HEK293 (cell line): ENCODE measurements around the gene CDCA8.

Experiments
- CTCF ChIA-PET: fragments of 350-600 bp; formaldehyde crosslinking; extraction: SDS; loops from one replicate; lab custom pipeline; 2021; ENCODE audit warnings: antibody characterized with exemption; lab: Yijun Ruan, JAX
- POLR2A ChIA-PET: fragments of 300-600 bp; formaldehyde crosslinking; extraction: SDS; loops from one replicate; lab custom pipeline; 2020; ENCODE audit warnings: antibody characterized with exemption, inconsistent platforms; lab: Yijun Ruan, JAX
- H3K27ac ChIP-seq: fragments of 200-500 bp; sonication (Bioruptor generic); 2 replicates; pipeline ENCODE4 v1.5.1; 2014; ENCODE audit warnings: low read depth, low read length, control low read depth, inconsistent platforms; ENCODE audit errors: extremely low read depth
- H3K36me3 ChIP-seq, 2 experiments: fragments of 200-500 bp in 1 of 2; sonication (Bioruptor generic) in 1 of 2; 1 replicate in 1 of 2; 2 replicates in 1 of 2; pipeline ENCODE4 v1.5.1; 2014 to 2017; ENCODE audit warnings: inconsistent platforms in 2 of 2, low read length in 2 of 2; ENCODE audit not compliant: control insufficient read depth in 2 of 2, insufficient read depth in 1 of 2
- H3K4me1 ChIP-seq: fragments of 200-500 bp; sonication (Bioruptor generic); 2 replicates; pipeline ENCODE4 v1.5.1; 2014; ENCODE audit warnings: mild to moderate bottlenecking, low read length, inconsistent platforms; ENCODE audit not compliant: control insufficient read depth, insufficient read depth
- H3K4me3 ChIP-seq: 2 replicates; pipeline ENCODE4 v1.5.1; 2011; ENCODE audit warnings: low read depth, mild to moderate bottlenecking, control low read depth, low read length, moderate library complexity
- H3K9me3 ChIP-seq: fragments of 200-500 bp; sonication (Bioruptor generic); 2 replicates; pipeline ENCODE4 v1.5.1; 2014; ENCODE audit warnings: low read depth, low read length, inconsistent platforms; ENCODE audit not compliant: control insufficient read depth, insufficient read depth
- GLIS1 ChIP-seq: fragments of 450-650 bp; formaldehyde crosslinking; IDR thresholded peaks from 2 replicates; pipeline ENCODE4 v1.5.1; 2016; ENCODE audit warnings: missing biosample characterization, missing genetic modification characterization
- KLF7 ChIP-seq: fragments of 450-650 bp; formaldehyde crosslinking; IDR thresholded peaks from 2 replicates; pipeline ENCODE4 v1.5.1; 2016; ENCODE audit warnings: missing biosample characterization, missing genetic modification characterization, borderline replicate concordance
- MEIS1 ChIP-seq: sonication (generic); formaldehyde crosslinking; IDR thresholded peaks from 2 replicates; pipeline ENCODE4 v1.8.1; 2022; ENCODE audit warnings: missing genetic modification reagents, mild to moderate bottlenecking, borderline replicate concordance
- OVOL3 ChIP-seq: fragments of 450-650 bp; formaldehyde crosslinking; IDR thresholded peaks from 2 replicates; pipeline ENCODE4 v1.5.1; 2016; ENCODE audit warnings: missing biosample characterization, missing genetic modification characterization
- RBAK ChIP-seq: fragments of 450-650 bp; formaldehyde crosslinking; IDR thresholded peaks from 2 replicates; pipeline ENCODE4 v1.5.1; 2016; ENCODE audit warnings: missing biosample characterization, missing genetic modification characterization
- WT1 ChIP-seq: fragments of 450-650 bp; formaldehyde crosslinking; IDR thresholded peaks from 2 replicates; pipeline ENCODE4 v1.5.1; 2016; ENCODE audit warnings: missing biosample characterization, missing genetic modification characterization
- ZBTB17 ChIP-seq: fragments of 450-650 bp; formaldehyde crosslinking; IDR thresholded peaks from 2 replicates; pipeline ENCODE4 v1.5.1; 2016; ENCODE audit warnings: missing biosample characterization, missing genetic modification characterization
- ZNF132 ChIP-seq: fragments of 450-650 bp; formaldehyde crosslinking; IDR thresholded peaks from 2 replicates; pipeline ENCODE4 v1.5.1; 2017; ENCODE audit warnings: missing biosample characterization, missing genetic modification characterization, borderline replicate concordance
- ZNF184 ChIP-seq: fragments of 450-650 bp; IDR thresholded peaks from 2 replicates; pipeline ENCODE4 v1.5.1; 2018; ENCODE audit warnings: missing biosample characterization, mild to moderate bottlenecking, missing genetic modification characterization
- ZNF19 ChIP-seq: fragments of 450-650 bp; formaldehyde crosslinking; IDR thresholded peaks from 2 replicates; pipeline ENCODE4; 2016; ENCODE audit warnings: missing biosample characterization, missing genetic modification characterization, low read depth
- ZNF211 ChIP-seq: fragments of 450-650 bp; formaldehyde crosslinking; IDR thresholded peaks from 2 replicates; pipeline ENCODE4 v1.5.1; 2016; ENCODE audit warnings: low read depth, missing biosample characterization, missing genetic modification characterization
- ZNF302 ChIP-seq: fragments of 450-650 bp; formaldehyde crosslinking; IDR thresholded peaks from 2 replicates; pipeline ENCODE4 v1.5.1; 2016; ENCODE audit warnings: missing biosample characterization, missing genetic modification characterization, low read depth
- ZNF311 ChIP-seq: fragments of 450-650 bp; formaldehyde crosslinking; IDR thresholded peaks from 2 replicates; pipeline ENCODE4 v1.5.1; 2017; ENCODE audit warnings: missing biosample characterization, missing genetic modification characterization, borderline replicate concordance
- ZNF394 ChIP-seq: fragments of 450-650 bp; formaldehyde crosslinking; IDR thresholded peaks from 2 replicates; pipeline ENCODE4 v1.5.1; 2016; ENCODE audit warnings: missing biosample characterization, missing genetic modification characterization, mild to moderate bottlenecking, moderate library complexity, borderline replicate concordance
- ZNF501 ChIP-seq: fragments of 450-650 bp; formaldehyde crosslinking; IDR thresholded peaks from 2 replicates; pipeline ENCODE4 v1.5.1; 2016; ENCODE audit warnings: missing biosample characterization, missing genetic modification characterization
- ZNF513 ChIP-seq: fragments of 450-650 bp; IDR thresholded peaks from 2 replicates; pipeline ENCODE4 v1.5.1; 2018; ENCODE audit warnings: missing biosample characterization, missing genetic modification characterization
- ZNF558 ChIP-seq: fragments of 450-650 bp; formaldehyde crosslinking; IDR thresholded peaks from 2 replicates; pipeline ENCODE4 v1.5.1; 2016; ENCODE audit warnings: missing biosample characterization, missing genetic modification characterization
- ZNF600 ChIP-seq: fragments of 450-650 bp; formaldehyde crosslinking; IDR thresholded peaks from 2 replicates; pipeline ENCODE4 v1.5.1; 2016; ENCODE audit warnings: missing biosample characterization, missing genetic modification characterization
- ZNF623 ChIP-seq: fragments of 450-650 bp; formaldehyde crosslinking; IDR thresholded peaks from 2 replicates; pipeline ENCODE4 v1.5.1; 2016; ENCODE audit warnings: missing biosample characterization, missing genetic modification characterization
- ZNF654 ChIP-seq: fragments of 450-650 bp; formaldehyde crosslinking; IDR thresholded peaks from 2 replicates; pipeline ENCODE4 v1.5.1; 2016; ENCODE audit warnings: low read depth, missing biosample characterization, missing genetic modification characterization
- ZNF660 ChIP-seq: fragments of 450-650 bp; IDR thresholded peaks from 2 replicates; pipeline ENCODE4 v1.5.1; 2018; ENCODE audit warnings: missing biosample characterization, mild to moderate bottlenecking, missing genetic modification characterization
- ZNF677 ChIP-seq: fragments of 450-650 bp; IDR thresholded peaks from 2 replicates; pipeline ENCODE4 v1.5.0; 2018; ENCODE audit warnings: missing biosample characterization, mild to moderate bottlenecking, missing genetic modification characterization, moderate library complexity
- ZNF785 ChIP-seq: fragments of 450-650 bp; formaldehyde crosslinking; IDR thresholded peaks from 2 replicates; pipeline ENCODE4 v1.5.1; 2016; ENCODE audit warnings: missing biosample characterization, missing genetic modification characterization
- ZNF830 ChIP-seq: fragments of 450-650 bp; IDR thresholded peaks from 2 replicates; pipeline ENCODE4 v1.5.0; 2018; ENCODE audit warnings: missing biosample characterization, missing genetic modification characterization, low read depth, mild to moderate bottlenecking, moderate library complexity
- ZNF837 ChIP-seq: fragments of 450-650 bp; formaldehyde crosslinking; IDR thresholded peaks from 2 replicates; pipeline ENCODE4 v1.5.1; 2016; ENCODE audit warnings: missing biosample characterization, missing genetic modification characterization
- ZNF843 ChIP-seq: fragments of 450-650 bp; formaldehyde crosslinking; IDR thresholded peaks from 2 replicates; pipeline ENCODE4 v1.5.1; 2016; ENCODE audit warnings: missing biosample characterization, missing genetic modification characterization
- TF ChIP-seq, protein P1 (sequence below): fragments of 450-650 bp; formaldehyde crosslinking; IDR thresholded peaks from 2 replicates; pipeline ENCODE4 v1.5.1; 2017; ENCODE audit warnings: missing biosample characterization, missing genetic modification characterization
- TF ChIP-seq, protein P2 (sequence below): fragments of 450-650 bp; formaldehyde crosslinking; IDR thresholded peaks from 2 replicates; pipeline ENCODE4 v1.5.1; 2016; ENCODE audit warnings: missing biosample characterization, missing genetic modification characterization

The CDCA8 gene

GRCh38 chr1:37653906-37654305, 38.4 kb upstream of the CDCA8 start:
- H3K36me3 ChIP-seq: no peaks in the 10 kb centered on the region
- ChIA-PET CTCF (interaction anchor here (0.6 to 1.7 kb wide), 2 partner anchors 8 to 51 kb away, joined by 3 to 5 read pairs; no protein-coding TSS in a partner anchor), POLR2A (no interaction called here)
- H3K4me1 ChIP-seq: no peaks in the 10 kb centered on the region
- no peak overlapping the region for H3K27ac ChIP-seq
- TF ChIP-seq OVOL3 (tag by site-specific recombination) (no peak), ZNF785 (tag by site-specific recombination) (no peak), ZNF132 (no peak), GLIS1 (tag by site-specific recombination) (no peak), ZBTB17 (tag by site-specific recombination) (no peak), ZNF837 (no peak), ZNF311 (tag by site-specific recombination) (no peak), ZNF513 (tag by site-specific recombination) (no peak), MEIS1 (CRISPR knock-in tag) (no peak), RBAK (tag by site-specific recombination) (no peak), KLF7 (tag by site-specific recombination) (no peak), ZNF184 (tag by site-specific recombination) (no peak)
- no peaks in the 10 kb centered on the region for H3K9me3 ChIP-seq
- no peak overlapping the region for H3K4me3 ChIP-seq

DNA sequence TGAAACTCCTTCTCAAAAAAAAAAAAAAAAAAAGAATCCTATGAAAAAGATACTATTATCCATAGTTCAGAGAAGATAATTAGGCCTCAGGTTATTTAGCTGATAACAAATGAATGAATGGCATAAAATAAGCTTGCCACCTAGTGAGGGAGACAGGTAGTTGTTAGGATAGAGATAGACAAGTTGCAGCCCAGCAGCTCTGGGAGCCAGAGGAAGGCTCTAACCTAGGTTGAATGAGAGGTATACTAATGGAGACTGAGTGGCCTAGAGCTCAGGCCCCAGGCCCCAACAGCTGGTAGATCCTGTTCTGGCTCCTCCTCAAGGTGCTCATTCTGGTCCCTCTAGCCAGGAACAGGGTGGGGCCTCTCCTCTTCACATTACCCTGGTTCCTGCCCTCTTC, 37.0 kb upstream of the CDCA8 start:
- H3K4me3 ChIP-seq: no peak overlapping the region
- ChIA-PET CTCF (interaction anchor here (0.6 to 1.7 kb wide), 2 partner anchors 52 to 56 kb away, joined by 3 to 5 read pairs; no protein-coding TSS in a partner anchor), POLR2A (interaction anchor here (0.7 kb wide), 1 partner anchor 78 kb away, joined by 3 read pairs; no protein-coding TSS in a partner anchor)
- H3K36me3 ChIP-seq: no peaks in the 10 kb centered on the region
- H3K27ac ChIP-seq: no peak overlapping the region
- TF ChIP-seq ZNF843 (tag by site-specific recombination) (no peak), ZNF302 (tag by site-specific recombination) (no peak), ZNF660 (tag by site-specific recombination) (no peak), ZNF600 (tag by site-specific recombination) (peak; percentile 28; the same call in 1 of the 2 replicates), ZNF623 (tag by site-specific recombination) (no peak), ZNF19 (no peak), ZNF830 (tag by site-specific recombination) (no peak)
- no peaks in the 10 kb centered on the region for H3K9me3 ChIP-seq
- H3K4me1 ChIP-seq: no peaks in the 10 kb centered on the region

- no peaks in the 10 kb centered on the region for H3K36me3 ChIP-seq
- no peak overlapping the region for H3K4me3 ChIP-seq
- CTCF ChIA-PET: interaction anchor here (0.6 kb wide), 1 partner anchor 57 kb away, joined by 3 read pairs; no protein-coding TSS in a partner anchor
- no peaks in the 10 kb centered on the region for H3K9me3 ChIP-seq
- no peak overlapping the region for H3K27ac ChIP-seq
- POLR2A ChIA-PET: no interaction called here
- no peaks in the 10 kb centered on the region for H3K4me1 ChIP-seq
- TF ChIP-seq ZNF501 (tag by site-specific recombination): no peak
Observed at GRCh38 chr1:37656026-37656425, 36.3 kb upstream of the CDCA8 start.

- CTCF ChIA-PET: no interaction called here
- H3K27ac ChIP-seq: no peak overlapping the region
- no peak overlapping the region for H3K4me3 ChIP-seq
- no peaks in the 10 kb centered on the region for H3K9me3 ChIP-seq
- H3K36me3 ChIP-seq: no peaks in the 10 kb centered on the region
- POLR2A ChIA-PET: no interaction called here
- H3K4me1 ChIP-seq: no peaks in the 10 kb centered on the region
- TF ChIP-seq ZNF211 (tag by site-specific recombination) (no peak), ZNF677 (tag by site-specific recombination) (no peak), ZNF654 (no peak), ZNF558 (tag by site-specific recombination) (no peak), ZNF394 (tag by site-specific recombination) (no peak), MEIS1 (CRISPR knock-in tag) (no peak), WT1 (no peak)
- TF ChIP-seq, protein P1, sequence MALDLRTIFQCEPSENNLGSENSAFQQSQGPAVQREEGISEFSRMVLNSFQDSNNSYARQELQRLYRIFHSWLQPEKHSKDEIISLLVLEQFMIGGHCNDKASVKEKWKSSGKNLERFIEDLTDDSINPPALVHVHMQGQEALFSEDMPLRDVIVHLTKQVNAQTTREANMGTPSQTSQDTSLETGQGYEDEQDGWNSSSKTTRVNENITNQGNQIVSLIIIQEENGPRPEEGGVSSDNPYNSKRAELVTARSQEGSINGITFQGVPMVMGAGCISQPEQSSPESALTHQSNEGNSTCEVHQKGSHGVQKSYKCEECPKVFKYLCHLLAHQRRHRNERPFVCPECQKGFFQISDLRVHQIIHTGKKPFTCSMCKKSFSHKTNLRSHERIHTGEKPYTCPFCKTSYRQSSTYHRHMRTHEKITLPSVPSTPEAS: no peak
- TF ChIP-seq, protein P2, sequence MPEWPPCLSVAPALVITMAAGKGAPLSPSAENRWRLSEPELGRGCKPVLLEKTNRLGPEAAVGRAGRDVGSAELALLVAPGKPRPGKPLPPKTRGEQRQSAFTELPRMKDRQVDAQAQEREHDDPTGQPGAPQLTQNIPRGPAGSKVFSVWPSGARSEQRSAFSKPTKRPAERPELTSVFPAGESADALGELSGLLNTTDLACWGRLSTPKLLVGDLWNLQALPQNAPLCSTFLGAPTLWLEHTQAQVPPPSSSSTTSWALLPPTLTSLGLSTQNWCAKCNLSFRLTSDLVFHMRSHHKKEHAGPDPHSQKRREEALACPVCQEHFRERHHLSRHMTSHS (tag by site-specific recombination): no peak
Observed at GRCh38 chr1:37656881-37657280, 35.4 kb upstream of the CDCA8 start.
